Astrocyte of the cerebellum (primary cell): ENCODE data around the gene LBP.

Experiments
- DNase-seq: peaks from one replicate; pipeline ENCODE4 v3.0.0-alpha.2; 2011; ENCODE audit warnings: low read depth
- H3K4me3 ChIP-seq: 2 replicates; pipeline ENCODE4 v1.5.1; 2011; ENCODE audit warnings: mild to moderate bottlenecking, low read depth, low read length, moderate library complexity
- CTCF ChIP-seq: IDR thresholded peaks from 2 replicates; pipeline ENCODE4 v1.5.1; 2012; ENCODE audit warnings: low read length, low read depth, moderate library complexity, mild to moderate bottlenecking; ENCODE audit errors: missing control alignments
- in situ Hi-C: cut with HindIII; loops from 2 replicates; pipeline ENCODE4 v1.10.0; 2017; ENCODE audit warnings: low sequenced_read_pairs

Gene LBP

GRCh38 chr20:38316341-38316740 is 29.9 kb upstream of the LBP start:
- no peak for DNase-seq
- no peak for TF ChIP-seq CTCF
- H3K4me3 ChIP-seq = no peak overlapping the region
- in situ Hi-C loops = no loop called here

GRCh38 chr20:38317422-38317821 is 28.9 kb upstream of the LBP start:
- no peak overlapping the region for H3K4me3 ChIP-seq
- in situ Hi-C loops = no loop called here
- no peak for TF ChIP-seq CTCF
- DNase-seq = no peak

GRCh38 chr20:38320221-38320620 is 26.1 kb upstream of the LBP start:
- no peak for DNase-seq
- in situ Hi-C loops = loop anchor here (5.0 kb wide), 1 partner anchor 98 kb away; no protein-coding TSS in a partner anchor
- TF ChIP-seq CTCF = no peak
- no peak overlapping the region for H3K4me3 ChIP-seq

- in situ Hi-C loops = loop anchor here (5.0 kb wide), 1 partner anchor 100 kb away; no protein-coding TSS in a partner anchor
- no peak overlapping the region for H3K4me3 ChIP-seq
- peak; percentile 64 for DNase-seq
- TF ChIP-seq CTCF = peak; percentile 71
These were observed 24.2 kb upstream of the LBP start for GRCh38 chr20:38321959-38322598.

GRCh38 chr20:38324159-38324558 is 22.1 kb upstream of the LBP start:
- in situ Hi-C loops = loop anchor here (5.0 kb wide), 1 partner anchor 102 kb away; no protein-coding TSS in a partner anchor
- no peak for TF ChIP-seq CTCF
- H3K4me3 ChIP-seq = no peak overlapping the region
- no peak for DNase-seq

GRCh38 chr20:38325167-38325566 is 21.1 kb upstream of the LBP start:
- in situ Hi-C loops = no loop called here
- no peak for DNase-seq
- no peak overlapping the region for H3K4me3 ChIP-seq
- TF ChIP-seq CTCF = no peak
